ENCODE results near the gene HRAS.

- no peak for TF ChIP-seq CTCF (IDR thresholded peaks at IDR 0.05)
- TF ChIP-seq, protein P1, sequence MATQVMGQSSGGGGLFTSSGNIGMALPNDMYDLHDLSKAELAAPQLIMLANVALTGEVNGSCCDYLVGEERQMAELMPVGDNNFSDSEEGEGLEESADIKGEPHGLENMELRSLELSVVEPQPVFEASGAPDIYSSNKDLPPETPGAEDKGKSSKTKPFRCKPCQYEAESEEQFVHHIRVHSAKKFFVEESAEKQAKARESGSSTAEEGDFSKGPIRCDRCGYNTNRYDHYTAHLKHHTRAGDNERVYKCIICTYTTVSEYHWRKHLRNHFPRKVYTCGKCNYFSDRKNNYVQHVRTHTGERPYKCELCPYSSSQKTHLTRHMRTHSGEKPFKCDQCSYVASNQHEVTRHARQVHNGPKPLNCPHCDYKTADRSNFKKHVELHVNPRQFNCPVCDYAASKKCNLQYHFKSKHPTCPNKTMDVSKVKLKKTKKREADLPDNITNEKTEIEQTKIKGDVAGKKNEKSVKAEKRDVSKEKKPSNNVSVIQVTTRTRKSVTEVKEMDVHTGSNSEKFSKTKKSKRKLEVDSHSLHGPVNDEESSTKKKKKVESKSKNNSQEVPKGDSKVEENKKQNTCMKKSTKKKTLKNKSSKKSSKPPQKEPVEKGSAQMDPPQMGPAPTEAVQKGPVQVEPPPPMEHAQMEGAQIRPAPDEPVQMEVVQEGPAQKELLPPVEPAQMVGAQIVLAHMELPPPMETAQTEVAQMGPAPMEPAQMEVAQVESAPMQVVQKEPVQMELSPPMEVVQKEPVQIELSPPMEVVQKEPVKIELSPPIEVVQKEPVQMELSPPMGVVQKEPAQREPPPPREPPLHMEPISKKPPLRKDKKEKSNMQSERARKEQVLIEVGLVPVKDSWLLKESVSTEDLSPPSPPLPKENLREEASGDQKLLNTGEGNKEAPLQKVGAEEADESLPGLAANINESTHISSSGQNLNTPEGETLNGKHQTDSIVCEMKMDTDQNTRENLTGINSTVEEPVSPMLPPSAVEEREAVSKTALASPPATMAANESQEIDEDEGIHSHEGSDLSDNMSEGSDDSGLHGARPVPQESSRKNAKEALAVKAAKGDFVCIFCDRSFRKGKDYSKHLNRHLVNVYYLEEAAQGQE (IDR thresholded peaks at IDR 0.05; ENCODE audit: insufficient read depth in 1 of 2, low read depth in 2 of 2, low read length in 1 of 2) = no peak
- no peak; the same call in 1 of the 2 replicates for TF ChIP-seq POLR2AphosphoS5 (IDR thresholded peaks at IDR 0.05; ENCODE audit: low read depth, low read length)
- TF ChIP-seq SIN3A (IDR thresholded peaks at IDR 0.05; ENCODE audit: borderline replicate concordance, insufficient read depth, low read depth, low read length) = no peak
- TF ChIP-seq TCF7L2 (IDR thresholded peaks at IDR 0.05; ENCODE audit: low read depth, low read length) = no peak
Observed at GRCh38 chr11:504053-504993, 31.1 kb downstream of the HRAS start.

Data from Panc1 (cell line).